K562 (cell line): ENCODE results near the gene VWA3A. TPM values are rescaled to one million over a fixed set of nuclear protein-coding genes. Genes with fewer than 3 reads are reported as not detected.

ENCODE experiments used
- ADNP ChIP-seq: fragments of 200-800 bp; sonication (Bioruptor generic); IDR thresholded peaks from 2 replicates; pipeline ENCODE4 v1.6.1; 2016; ENCODE audit warnings: missing genetic modification characterization, missing compliant biosample characterization
- BDP1 ChIP-seq: IDR thresholded peaks from 3 replicates; pipeline ENCODE4 v1.6.1; 2011; ENCODE audit not compliant: insufficient read length, insufficient read depth
- BRD9 ChIP-seq: fragments of 450-650 bp; IDR thresholded peaks from 2 replicates; pipeline ENCODE4 v1.6.1; 2018; ENCODE audit warnings: low read depth; ENCODE audit not compliant: partially characterized antibody
- CTCFL ChIP-seq: IDR thresholded peaks from 2 replicates; pipeline ENCODE4 v1.6.1; 2011; ENCODE audit warnings: borderline replicate concordance, low read depth, mild to moderate bottlenecking, moderate library complexity, low read length; ENCODE audit not compliant: insufficient read depth, poor library complexity, severe bottlenecking
- EP300 ChIP-seq: IDR thresholded peaks from 2 replicates; pipeline ENCODE4 v1.6.1; 2012; ENCODE audit warnings: low read length, improper control_type of control experiment
- ERF ChIP-seq: fragments of 450-650 bp; formaldehyde crosslinking; IDR thresholded peaks from 2 replicates; pipeline ENCODE4 v1.4.0; 2020; ENCODE audit warnings: mild to moderate bottlenecking, mixed read lengths
- GTF2F1 ChIP-seq: IDR thresholded peaks from 2 replicates; pipeline ENCODE4 v1.6.1; 2011; ENCODE audit warnings: low read depth, low read length, improper control_type of control experiment
- HDAC2 ChIP-seq: fragments of 450-650 bp; IDR thresholded peaks from 2 replicates; pipeline ENCODE4 v1.6.1; 2016; ENCODE audit warnings: mild to moderate bottlenecking
- IRF9 ChIP-seq: fragments of 450-650 bp; IDR thresholded peaks from 2 replicates; pipeline ENCODE4 v1.6.1; 2016; ENCODE audit warnings: missing biosample characterization, missing genetic modification characterization
- MCM3 ChIP-seq: fragments of 450-650 bp; IDR thresholded peaks from 2 replicates; pipeline ENCODE4 v1.6.1; 2016
- MLX ChIP-seq, 2 experiments: fragments of 450-650 bp in 1 of 2; sonication (generic) in 1 of 2; formaldehyde crosslinking; conservative IDR thresholded peaks; 2 replicates each; pipeline versions ENCODE4 v1.4.0 to v1.8.1; 2020 to 2022; ENCODE audit warnings: mild to moderate bottlenecking in 1 of 2, missing genetic modification reagents in 1 of 2
- NR2C2 ChIP-seq, 2 experiments: fragments of 200-800 bp in 1 of 2; sonication (Bioruptor generic) in 1 of 2; sonication (generic) in 1 of 2; formaldehyde crosslinking in 1 of 2; IDR thresholded peaks; 2 replicates each; pipeline versions ENCODE4 v1.6.1 to v1.8.0; 2016 to 2022; ENCODE audit warnings: mild to moderate bottlenecking in 1 of 2, missing compliant biosample characterization in 1 of 2, missing genetic modification characterization in 1 of 2, missing genetic modification reagents in 1 of 2
- PHF21A ChIP-seq: fragments of 450-650 bp; IDR thresholded peaks from 2 replicates; pipeline ENCODE4 v1.6.1; 2017; ENCODE audit warnings: low read depth, borderline replicate concordance
- POLR3G ChIP-seq: IDR thresholded peaks from 2 replicates; pipeline ENCODE4 v1.6.1; 2011; ENCODE audit not compliant: insufficient read length, insufficient replicate concordance; ENCODE audit errors: extremely low read depth
- RAD21 ChIP-seq, 2 experiments: fragments of 250-450 bp in 1 of 2; fragments of 450-650 bp in 1 of 2; sonication (Bioruptor Pico) in 1 of 2; formaldehyde crosslinking in 1 of 2; IDR thresholded peaks in 1 of 2; conservative IDR thresholded peaks in 1 of 2; 2 replicates each; pipeline versions ENCODE4 v1.4.0 to v1.8.0; 2020 to 2022; ENCODE audit warnings: mild to moderate bottlenecking in 2 of 2, moderate library complexity in 1 of 2
- SMAD4 ChIP-seq: fragments of 250-450 bp; sonication (Bioruptor Pico); conservative IDR thresholded peaks from 2 replicates; pipeline ENCODE4 v1.8.0; 2021; ENCODE audit warnings: inconsistent platforms, mild to moderate bottlenecking, moderate library complexity
- THRA ChIP-seq: fragments of 450-650 bp; IDR thresholded peaks from 2 replicates; pipeline ENCODE4 v1.6.1; 2017; ENCODE audit warnings: mild to moderate bottlenecking, moderate library complexity
- VEZF1 ChIP-seq: fragments of 200-800 bp; sonication (Bioruptor generic); IDR thresholded peaks from 2 replicates; pipeline ENCODE4 v1.6.1; 2017; ENCODE audit warnings: missing genetic modification characterization, missing compliant biosample characterization
- polyA plus RNA-seq, 8 experiments: library from polyadenylated mRNA; depleted of rRNA in 4 of 8; stranded (reverse) in 5 of 8; unstranded in 3 of 8; fragments of >200 nt; fragmentation: Nextera tagmentation in 2 of 8; fragmentation: Illumina TruSeq in 1 of 8; extraction: Ambion mirVana in 2 of 8; extraction: Trizol in 1 of 8; gene quantifications; 2 replicates each; pipeline versions ENCODE4 v1.2.1 to v1.2.3, GENCODE V29; 2011 to 2014; ENCODE audit warnings: inconsistent platforms in 1 of 8, missing spikeins in 1 of 8
- total RNA-seq, 7 experiments: library from RNA; depleted of rRNA in 6 of 7; stranded (reverse); fragments of >200 nt in 6 of 7; fragmentation: Illumina TruSeq in 2 of 7; extraction: Trizol in 2 of 7; gene quantifications; 2 replicates each; pipeline versions ENCODE4 v1.2.1 to v1.2.3, GENCODE V29; 2011 to 2021; ENCODE audit warnings: low replicate concordance in 1 of 7

Gene VWA3A
- total and polyA plus RNA-seq, 9 of the 15 experiments (the other 6 are each of a cell fraction or from before 2014, with no cell fraction given), result not detected

- TF ChIP-seq CTCFL, result peak; percentile 99
- no peak for TF ChIP-seq BRD9
- TF ChIP-seq BDP1, result no peak
- 0 out of 2 replicates have a peak, but pooled peaks have one; percentile 3 for TF ChIP-seq PHF21A
- no peak for TF ChIP-seq NR2C2 (CRISPR knock-in tag; IDR thresholded peaks at IDR 0.05)
- TF ChIP-seq NR2C2 (tag; IDR thresholded peaks at IDR 0.05), result peak; percentile 66; the same call in 1 of the 2 replicates
- no peak for TF ChIP-seq IRF9 (tag)
- TF ChIP-seq THRA, result no peak
- TF ChIP-seq POLR3G, result no peak
- TF ChIP-seq ERF (CRISPR knock-in tag), result no peak
- no peak for TF ChIP-seq MCM3
- peak; percentile 78; the same call in 1 of the 2 replicates for TF ChIP-seq GTF2F1
- peak; percentile 90 to 94 for TF ChIP-seq RAD21 (CRISPR knock-in tag; conservative IDR thresholded peaks at IDR 0.05 in 1 of 2, IDR thresholded peaks at IDR 0.05 in 1 of 2)
- peak; percentile 65 for TF ChIP-seq EP300
- peak in 1 of 2 experiments; percentile 94; a peak in 2 of 4 replicates for TF ChIP-seq MLX (CRISPR knock-in tag; conservative IDR thresholded peaks at IDR 0.05)
- TF ChIP-seq SMAD4 (CRISPR knock-in tag), result peak; percentile 93
- no peak for TF ChIP-seq HDAC2
- peak; percentile 91 for TF ChIP-seq VEZF1 (CRISPR knock-in tag)
- peak; percentile 61; the same call in 1 of the 2 replicates for TF ChIP-seq ADNP (tag)
Measured at GRCh38 chr16:22206013-22206841, 113.9 kb downstream of the VWA3A start, which contains the start of gene EEF2K (continued).
